ENCODE data around the gene RAB3GAP2. TPM values are rescaled to one million over a fixed set of nuclear protein-coding genes. Genes with fewer than 3 reads are reported as not detected.
A peak's percentile ranks its signal among the peaks of the same experiment; 100 is the strongest.

The RAB3GAP2 gene
- total RNA-seq, 1 donor from 2014 or later: 51.2 TPM

- H3K27ac Mint-ChIP-seq: no peak overlapping the region
Measured at GRCh38 chr1:220203816-220204215, 68.4 kb downstream of the RAB3GAP2 start.

GRCh38 chr1:220198186-220199005 lies 73.9 kb downstream of the RAB3GAP2 start:
- no peaks in the 10 kb centered on the region for H3K9me3 Mint-ChIP-seq
- TF ChIP-seq CTCF (conservative IDR thresholded peaks at IDR 0.05): no peak
- H3K4me3 Mint-ChIP-seq: no peak overlapping the region
- no peak overlapping the region for H3K27ac Mint-ChIP-seq
- no peak for DNase-seq (ENCODE audit: extremely low spot score, unreplicated experiment)
- peaks cover 5% of the 10 kb centered on the region for H3K36me3 Mint-ChIP-seq
- no peaks in the 10 kb centered on the region for H3K27me3 Mint-ChIP-seq
- no peaks in the 10 kb centered on the region for H3K4me1 Mint-ChIP-seq (ENCODE audit: unreplicated experiment)

More at GRCh38 chr1:220203816-220204215, 68.4 kb downstream of the RAB3GAP2 start:
- TF ChIP-seq CTCF (conservative IDR thresholded peaks at IDR 0.05): no peak
- DNase-seq (ENCODE audit: extremely low spot score, unreplicated experiment): no peak
- H3K4me3 Mint-ChIP-seq: no peak overlapping the region
- no peaks in the 10 kb centered on the region for H3K27me3 Mint-ChIP-seq
- H3K4me1 Mint-ChIP-seq (ENCODE audit: unreplicated experiment): no peaks in the 10 kb centered on the region
- H3K9me3 Mint-ChIP-seq: no peaks in the 10 kb centered on the region
- H3K36me3 Mint-ChIP-seq: peaks cover 22% of the 10 kb centered on the region

- H3K4me3 Mint-ChIP-seq: no peak overlapping the region
- no peaks in the 10 kb centered on the region for H3K9me3 Mint-ChIP-seq
- H3K27ac Mint-ChIP-seq: no peak overlapping the region
- H3K4me1 Mint-ChIP-seq (ENCODE audit: unreplicated experiment): no peaks in the 10 kb centered on the region
- no peak for TF ChIP-seq CTCF (conservative IDR thresholded peaks at IDR 0.05)
- no peaks in the 10 kb centered on the region for H3K27me3 Mint-ChIP-seq
- no peak for DNase-seq (ENCODE audit: extremely low spot score, unreplicated experiment)
- peaks cover 12% of the 10 kb centered on the region for H3K36me3 Mint-ChIP-seq
Measured at GRCh38 chr1:220195701-220196100, 76.6 kb downstream of the RAB3GAP2 start.

GRCh38 chr1:220189750-220190347 lies 82.4 kb downstream of the RAB3GAP2 start:
- Mint-ChIP-seq H3K27me3 (no peaks in the 10 kb centered on the region), H3K4me3 (no peak overlapping the region)

GRCh38 chr1:220188538-220188937 lies 83.7 kb downstream of the RAB3GAP2 start:
- TF ChIP-seq CTCF (conservative IDR thresholded peaks at IDR 0.05): no peak
- H3K4me3 Mint-ChIP-seq: no peak overlapping the region
- H3K4me1 Mint-ChIP-seq (ENCODE audit: unreplicated experiment): no peaks in the 10 kb centered on the region
- no peaks in the 10 kb centered on the region for H3K27me3 Mint-ChIP-seq
- no peak overlapping the region for H3K27ac Mint-ChIP-seq
- peaks cover 7% of the 10 kb centered on the region for H3K36me3 Mint-ChIP-seq
- no peak for DNase-seq (ENCODE audit: extremely low spot score, unreplicated experiment)
- no peaks in the 10 kb centered on the region for H3K9me3 Mint-ChIP-seq

More at GRCh38 chr1:220189750-220190347, 82.4 kb downstream of the RAB3GAP2 start:
- H3K9me3 Mint-ChIP-seq: no peaks in the 10 kb centered on the region
- no peak for DNase-seq (ENCODE audit: extremely low spot score, unreplicated experiment)
- peaks cover 7% of the 10 kb centered on the region for H3K36me3 Mint-ChIP-seq
- peak; percentile 77 for TF ChIP-seq CTCF (conservative IDR thresholded peaks at IDR 0.05)
- no peaks in the 10 kb centered on the region for H3K4me1 Mint-ChIP-seq (ENCODE audit: unreplicated experiment)
- H3K27ac Mint-ChIP-seq: no peak overlapping the region
